HS-27A (cell line): ENCODE measurements around the gene BRD4.
A peak's percentile ranks its signal among the peaks of the same experiment; 100 is the strongest.

Experiments used
- DNase-seq: peaks from one replicate; pipeline ENCODE4 v3.0.0-alpha.2; 2012; ENCODE audit warnings: low read depth, missing footprints

BRD4 gene

DNA sequence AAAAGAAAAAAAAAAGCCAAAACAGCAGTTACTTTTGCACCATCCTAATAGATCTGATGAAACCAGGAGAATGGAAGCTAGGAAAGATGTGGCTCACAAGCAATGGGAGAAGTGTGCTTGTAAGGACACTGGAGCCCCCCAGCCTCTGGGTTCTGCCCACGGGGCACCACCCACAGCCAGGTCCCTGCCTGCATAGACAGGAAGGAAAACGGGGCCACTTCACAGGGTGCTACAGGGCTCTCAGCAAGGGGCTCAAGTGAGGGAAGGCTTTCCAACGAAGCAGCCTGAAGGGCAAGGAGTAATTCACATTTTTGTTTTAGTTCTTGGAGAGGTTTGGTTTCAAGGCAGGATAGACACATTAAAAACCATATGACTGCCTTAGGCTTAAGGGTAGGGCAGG lies 42.7 kb downstream of the BRD4 start:
- DNase-seq = no peak

DNA sequence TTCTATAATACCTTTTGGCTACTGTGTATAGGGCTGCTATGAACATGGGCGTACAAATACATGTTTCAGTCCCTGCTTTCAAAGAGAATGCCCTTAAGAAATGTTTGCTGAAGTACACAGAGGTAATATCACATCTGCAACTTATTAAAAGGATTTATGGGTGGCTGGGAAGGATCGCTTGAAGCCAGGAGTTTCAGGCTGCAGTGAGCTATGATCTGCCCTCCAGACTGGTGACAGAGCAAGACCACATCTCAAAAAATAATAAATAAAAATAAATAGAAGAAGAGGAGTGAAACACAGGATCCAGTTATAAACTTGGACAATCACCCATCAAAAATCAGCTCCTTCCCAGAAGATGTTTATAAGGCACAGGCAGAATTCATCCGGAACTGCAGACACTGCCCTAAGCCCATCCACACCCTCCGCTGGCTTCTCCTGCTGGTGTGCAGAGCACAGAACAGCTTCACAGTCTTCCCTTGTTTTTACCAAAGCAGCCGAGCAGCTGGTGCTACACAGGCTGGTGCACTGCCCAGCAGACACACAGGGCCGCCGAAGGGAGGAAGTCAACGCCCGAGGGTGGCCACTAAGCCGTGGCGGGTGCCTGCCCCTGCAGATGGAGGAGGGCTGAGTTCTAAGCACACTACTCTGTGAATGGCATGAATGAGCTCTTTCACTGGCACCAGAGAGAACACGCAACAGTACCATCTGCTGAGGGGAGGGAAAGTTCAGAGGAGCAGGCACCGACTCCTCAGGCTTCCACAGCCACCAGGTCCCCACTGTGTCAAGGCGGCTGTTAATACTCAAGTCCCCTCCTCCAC lies 44.0 kb downstream of the BRD4 start:
- DNase-seq = no peak

DNA sequence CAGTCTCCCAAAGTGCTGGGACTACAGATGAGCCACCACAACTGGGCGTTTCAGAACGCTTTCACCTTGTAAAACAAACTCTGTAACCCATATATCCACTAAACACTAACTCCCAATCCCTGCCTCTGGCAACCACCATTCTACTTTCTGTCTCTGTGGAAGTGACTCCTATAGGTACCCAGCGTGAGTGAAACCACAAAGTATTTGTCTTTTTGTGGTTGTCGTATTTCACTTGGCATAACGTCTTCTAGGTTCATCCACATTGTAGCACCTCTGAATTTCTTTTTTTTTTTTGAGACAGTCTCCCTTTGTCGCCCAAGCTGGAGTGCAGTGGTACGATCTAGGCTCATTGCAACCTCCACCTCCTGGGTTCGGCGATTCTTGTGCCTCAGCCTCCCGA lies 44.8 kb downstream of the BRD4 start:
- DNase-seq = no peak

DNA sequence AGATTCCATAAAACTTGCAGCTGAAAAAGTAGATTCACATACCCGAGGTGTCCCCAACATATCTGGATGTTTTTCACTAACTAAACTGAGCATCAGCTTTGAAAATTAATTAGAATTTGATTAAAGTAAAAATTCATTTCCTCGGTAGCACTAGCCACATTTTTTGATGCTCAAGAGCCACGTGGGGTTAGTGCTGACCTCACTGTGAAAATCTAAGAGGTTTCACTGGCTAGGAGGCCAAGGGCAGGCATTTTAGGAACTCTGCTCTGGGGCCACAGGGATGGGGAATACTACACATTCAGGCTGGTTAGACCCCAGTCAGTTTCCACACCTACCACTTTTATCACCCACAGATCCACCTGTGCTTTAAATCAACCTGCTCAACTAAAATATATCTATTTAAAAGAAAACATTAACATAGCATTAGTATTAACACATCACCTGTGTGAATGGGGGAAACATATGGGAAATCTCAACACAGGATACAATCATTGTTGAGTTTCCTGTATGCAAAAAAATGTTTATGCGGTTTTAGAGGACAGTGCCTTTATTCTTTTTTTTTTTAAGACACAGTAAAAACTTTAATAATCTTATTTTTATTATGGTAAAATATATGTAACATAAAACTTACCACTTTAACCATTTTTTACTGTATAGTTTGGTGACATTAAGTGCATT lies 45.5 kb downstream of the BRD4 start:
- no peak for DNase-seq

DNA sequence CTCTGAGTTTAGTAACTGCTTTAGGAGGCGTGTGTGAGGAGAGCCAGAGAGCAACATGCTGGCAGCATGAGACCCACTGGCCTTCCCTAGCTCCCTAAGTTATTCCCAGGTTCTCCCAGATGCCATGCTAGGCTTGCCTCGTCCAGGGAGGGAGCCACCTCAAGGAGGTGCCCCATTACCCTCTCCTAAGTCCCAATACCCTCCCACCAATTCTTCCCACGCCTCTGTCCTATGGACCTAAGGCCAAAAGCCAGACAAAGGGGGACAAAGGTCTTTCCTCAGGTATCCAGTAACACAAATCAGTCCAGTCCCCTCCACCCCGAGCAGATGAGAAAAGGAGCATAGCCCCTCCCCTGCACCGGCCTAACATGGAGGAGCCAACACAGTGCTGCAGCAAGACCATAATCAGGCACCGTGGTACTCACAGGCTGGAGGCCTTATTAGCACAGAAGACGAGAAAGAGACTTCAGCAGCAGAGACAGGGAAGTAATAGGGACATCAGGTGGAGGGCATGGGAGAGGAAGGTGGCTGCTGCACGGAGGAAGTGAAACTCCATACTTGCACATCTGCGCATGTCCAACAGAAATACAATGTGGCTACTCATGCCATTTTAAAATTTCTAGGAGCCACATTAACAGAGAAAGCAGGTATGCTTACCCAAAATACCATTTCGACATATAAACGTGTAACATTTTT lies 46.3 kb downstream of the BRD4 start:
- no peak for DNase-seq

DNA sequence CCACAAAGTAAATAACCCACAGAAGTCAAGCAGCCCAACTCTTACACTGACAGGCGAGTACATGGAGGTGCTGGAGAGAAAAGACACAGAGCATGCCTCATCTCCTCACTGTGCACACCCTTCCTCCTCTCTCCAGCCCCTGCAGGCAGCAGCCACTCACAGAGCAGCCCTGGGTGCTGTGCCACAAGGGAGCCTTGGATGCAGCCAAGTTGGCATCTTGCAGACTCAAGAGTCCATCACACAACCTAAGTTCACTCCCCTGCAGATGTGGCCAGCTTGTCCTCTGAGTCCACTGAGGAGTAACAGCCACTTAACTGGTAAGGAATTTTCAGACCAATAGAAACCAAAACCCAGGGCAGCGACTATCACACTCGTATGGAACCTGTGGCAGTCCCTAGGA lies 47.4 kb downstream of the BRD4 start:
- DNase-seq = no peak

DNA sequence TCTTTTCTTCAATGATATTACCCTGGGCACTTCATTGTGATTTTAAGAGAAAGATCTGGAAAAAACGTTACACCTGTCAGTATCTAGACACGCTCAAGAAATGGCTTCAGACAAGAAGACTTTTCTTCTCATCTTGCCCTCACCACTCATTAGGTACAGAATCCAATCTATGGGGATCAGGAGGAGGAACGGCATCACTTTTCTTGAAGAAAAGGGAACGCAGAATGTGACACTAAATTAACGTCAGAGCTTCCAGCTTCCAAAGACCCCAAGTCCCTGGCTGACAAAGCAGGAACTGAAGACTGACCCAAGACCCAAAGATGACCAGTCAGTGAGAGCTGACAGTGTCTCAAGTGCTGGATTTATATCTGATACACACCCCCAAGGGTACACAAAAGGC lies 48.2 kb downstream of the BRD4 start:
- DNase-seq = no peak

DNA sequence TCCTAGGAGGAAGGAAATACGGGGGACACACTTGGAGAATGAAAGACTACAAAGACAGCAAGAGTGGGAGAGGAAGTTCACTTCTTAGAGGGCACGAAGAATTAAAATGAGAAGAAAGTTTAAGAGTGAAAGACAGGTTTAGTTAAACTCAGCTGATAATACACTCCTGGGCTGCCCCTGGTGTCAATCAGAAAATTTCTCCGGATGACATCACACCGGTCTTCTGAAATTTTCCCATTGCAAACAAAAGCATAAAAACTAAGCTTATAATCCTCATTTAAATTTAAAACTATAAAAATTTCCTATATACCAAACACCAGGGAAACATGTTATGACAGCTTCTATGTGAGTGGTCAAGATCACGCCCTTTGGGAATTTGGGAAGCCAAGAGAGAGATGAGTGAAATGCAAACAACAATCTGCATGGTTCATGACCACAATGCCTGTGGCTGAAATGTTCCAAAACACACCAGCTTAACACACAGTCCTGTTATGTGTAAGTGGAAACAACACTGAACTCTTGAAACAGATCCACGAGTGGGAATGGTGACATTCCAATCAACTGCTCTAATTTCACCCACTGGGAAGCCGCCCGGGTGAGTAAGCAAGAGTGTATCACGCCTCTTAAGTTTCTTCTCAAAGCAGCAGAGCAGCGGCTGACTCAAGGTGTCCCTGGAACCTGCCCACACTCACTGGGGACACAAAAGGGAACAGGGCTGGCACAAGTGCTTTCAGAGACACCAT lies 49.0 kb downstream of the BRD4 start:
- DNase-seq = no peak

DNA sequence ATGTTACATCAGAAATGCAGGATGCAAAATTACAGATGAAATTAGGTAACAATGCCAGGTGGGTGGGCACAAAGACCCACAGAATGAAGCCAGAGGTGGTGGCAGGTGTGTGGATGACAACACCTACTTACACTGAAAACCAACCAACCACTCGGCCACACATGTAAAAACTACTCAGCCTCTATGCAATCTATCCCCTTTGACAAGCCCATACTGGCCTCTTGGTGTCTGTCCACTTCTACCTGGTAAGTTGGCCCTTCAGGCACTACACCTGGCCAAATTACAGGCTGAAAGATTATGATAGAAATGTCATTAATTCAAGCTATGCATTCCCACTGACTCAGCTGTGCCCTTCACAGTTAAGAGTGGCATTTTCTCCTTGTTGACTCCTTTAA lies 50.0 kb downstream of the BRD4 start:
- no peak for DNase-seq

DNA sequence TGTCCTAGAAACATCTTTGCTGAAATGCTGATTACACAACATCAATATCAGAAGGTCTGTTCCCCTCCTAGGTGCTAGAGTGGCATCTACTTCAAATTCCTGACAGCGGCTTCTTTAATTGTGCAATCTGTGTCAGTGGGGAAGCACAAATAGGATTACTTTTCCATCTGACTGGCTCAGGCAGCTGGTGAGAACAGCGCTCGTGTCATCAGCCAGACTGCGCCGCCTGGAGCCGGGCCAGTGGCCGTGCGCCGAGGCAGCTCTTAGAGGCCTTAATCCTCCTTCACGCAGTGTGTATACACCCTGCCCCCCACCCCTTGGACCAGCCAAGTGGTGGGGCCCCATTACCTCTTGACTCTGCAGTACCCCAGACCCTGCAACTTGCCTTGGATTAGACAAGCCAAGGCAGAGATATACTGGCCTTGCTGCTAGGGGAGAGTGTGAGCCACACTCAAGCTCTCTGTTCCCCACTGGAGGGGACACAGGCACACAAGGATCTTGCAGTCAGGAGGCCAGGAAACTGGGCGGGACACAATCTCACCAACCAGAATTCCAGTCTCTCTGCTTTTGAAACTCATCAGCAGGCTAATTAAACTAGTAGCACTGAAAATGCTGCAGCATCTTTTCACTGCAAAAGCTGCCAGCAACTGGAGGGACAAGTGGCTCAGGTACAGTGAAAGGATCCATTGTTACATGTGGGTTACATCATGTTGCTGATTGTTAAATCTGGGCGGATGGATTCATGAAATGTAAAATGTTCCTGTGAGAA lies 51.2 kb downstream of the BRD4 start:
- no peak for DNase-seq

DNA sequence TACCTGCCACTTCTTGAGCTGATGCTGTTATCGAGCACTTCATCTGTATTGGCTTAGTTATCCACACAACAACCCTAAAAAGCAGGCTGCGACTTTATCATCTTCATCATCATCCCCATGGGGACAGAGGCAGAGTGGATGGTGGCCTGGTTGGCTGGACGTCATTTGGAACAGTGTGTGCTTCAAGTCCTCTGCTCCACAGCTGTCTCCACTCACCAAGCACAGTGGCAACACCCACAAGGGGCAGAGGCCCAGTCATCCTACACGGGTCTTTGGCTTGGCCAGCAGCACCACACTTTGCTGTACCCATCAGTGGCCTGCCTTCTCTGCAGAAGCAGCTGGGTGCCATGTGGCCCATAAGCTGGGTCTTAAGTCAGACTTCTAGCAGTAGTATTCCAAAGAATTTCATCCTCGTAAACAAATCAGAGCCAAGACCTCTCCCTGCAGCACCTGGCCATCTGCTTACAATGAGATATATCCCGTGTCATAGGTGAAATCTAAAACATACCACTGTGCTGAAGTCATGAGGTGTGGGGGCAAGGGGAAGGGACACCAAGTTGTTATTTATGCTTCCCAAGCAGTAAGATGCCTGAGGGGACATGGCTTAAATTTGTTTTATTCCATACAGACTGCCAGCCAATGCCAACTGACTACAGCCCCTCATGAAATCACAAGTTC lies 52.2 kb downstream of the BRD4 start:
- DNase-seq = no peak

DNA sequence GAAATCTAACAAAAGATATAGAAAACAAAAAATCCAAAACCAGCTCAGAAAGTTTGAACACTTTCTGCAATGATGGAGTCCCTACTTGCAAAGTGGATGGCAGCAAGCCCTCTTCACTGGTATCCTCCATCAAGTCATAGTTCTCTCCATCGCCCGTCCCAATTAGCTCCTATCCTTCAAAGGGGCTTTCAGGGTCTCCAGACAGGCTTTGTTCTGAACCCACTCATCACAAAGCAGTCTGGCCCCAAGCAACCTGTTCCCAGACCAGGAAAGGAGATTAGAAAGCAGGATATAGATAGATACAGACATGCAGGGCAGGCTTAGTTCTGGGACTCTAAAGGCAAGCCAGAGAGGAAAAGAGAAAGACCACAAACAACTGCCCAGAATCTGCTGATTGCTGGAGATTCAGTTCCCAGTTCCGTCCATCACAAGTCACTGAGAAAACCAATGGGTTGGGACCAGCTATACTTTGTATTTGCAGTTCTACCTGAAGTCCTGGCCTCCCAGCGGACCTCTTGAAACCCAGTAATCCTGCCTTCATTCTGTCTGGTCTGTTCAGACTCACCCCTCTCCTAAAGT lies 52.9 kb downstream of the BRD4 start:
- DNase-seq = no peak

DNA sequence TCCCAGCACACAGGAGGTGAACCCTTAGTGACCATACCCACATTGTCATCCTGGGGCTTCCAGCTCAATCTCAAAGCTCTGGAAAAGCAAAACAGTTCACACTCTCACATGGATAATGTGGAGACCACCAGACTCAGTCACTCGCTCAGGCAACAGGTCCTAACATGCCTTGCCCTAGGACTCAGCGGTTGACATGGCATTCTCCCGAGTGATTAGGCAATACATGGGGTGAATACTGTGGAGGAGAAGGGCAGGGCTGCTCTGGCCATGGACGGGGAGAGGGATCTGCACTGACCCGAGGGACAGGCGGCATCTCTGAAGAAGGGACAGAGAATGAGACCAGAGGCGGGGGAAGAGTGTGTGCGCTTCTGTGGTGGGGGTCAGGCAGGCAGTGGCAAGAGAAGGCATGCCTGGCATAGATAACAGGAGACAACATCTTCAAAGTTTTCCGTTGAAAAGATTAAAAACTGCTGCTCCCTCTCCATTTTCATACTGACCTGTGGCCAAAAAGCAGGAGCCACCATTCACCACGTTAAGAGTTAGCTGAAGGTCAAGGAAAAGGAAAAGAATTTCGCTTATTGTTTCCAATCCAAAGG lies 55.6 kb downstream of the BRD4 start:
- DNase-seq = no peak

DNA sequence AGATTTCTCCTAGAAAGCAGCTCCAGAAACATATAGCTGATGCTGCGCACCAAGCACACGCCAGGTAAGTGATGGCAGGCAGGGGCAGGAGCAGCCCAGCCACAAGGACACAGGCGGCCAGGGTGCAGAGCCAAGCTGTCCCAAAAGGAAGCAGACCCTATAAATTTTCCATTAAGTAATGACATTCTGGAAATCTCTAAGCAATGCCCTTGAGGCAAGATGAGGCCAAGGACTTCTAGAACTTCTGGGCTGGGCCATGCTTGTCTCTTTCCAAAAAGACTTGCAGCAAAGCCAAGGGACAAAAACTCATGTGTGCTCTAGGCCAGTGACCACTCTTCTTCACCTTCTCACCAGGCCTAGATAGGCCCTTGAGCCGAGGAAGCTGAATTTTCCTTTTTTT lies 57.9 kb downstream of the BRD4 start:
- no peak for DNase-seq

DNA sequence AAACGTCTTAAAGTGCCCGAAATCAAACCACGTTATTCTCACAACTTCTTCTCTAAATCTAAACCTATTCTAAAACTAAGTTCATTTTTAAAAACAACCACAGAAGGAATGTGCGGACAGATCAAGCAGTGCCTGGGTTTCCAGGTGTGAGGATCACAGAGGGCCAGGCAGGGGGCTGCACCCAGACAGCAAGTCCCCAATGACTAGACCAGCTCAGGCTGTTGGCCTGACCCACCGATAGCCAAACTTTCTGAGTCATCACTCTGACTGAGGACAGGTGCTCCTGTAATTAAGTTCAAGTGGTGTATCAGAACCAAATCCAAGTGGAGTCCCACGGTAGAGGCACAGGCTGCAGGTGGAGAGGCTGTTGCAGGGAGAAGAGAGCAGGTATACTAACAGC lies 62.5 kb downstream of the BRD4 start:
- DNase-seq = no peak

DNA sequence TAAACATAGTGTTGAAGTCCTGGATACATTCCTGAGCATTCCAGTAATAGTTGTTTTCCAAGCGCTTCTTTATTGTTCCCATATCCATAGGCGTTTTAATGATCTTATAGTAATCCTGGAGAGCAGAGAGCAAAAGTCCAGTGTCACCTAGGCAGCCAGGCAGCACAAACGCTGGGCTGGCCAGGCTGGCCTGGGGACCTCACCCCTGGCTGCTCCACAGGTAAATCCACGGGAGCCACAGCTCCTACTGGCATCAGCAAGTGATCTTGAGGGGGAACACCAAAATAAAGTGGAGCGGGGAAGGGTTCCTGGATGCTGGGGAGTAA lies 63.4 kb downstream of the BRD4 start:
- no peak for DNase-seq

DNA sequence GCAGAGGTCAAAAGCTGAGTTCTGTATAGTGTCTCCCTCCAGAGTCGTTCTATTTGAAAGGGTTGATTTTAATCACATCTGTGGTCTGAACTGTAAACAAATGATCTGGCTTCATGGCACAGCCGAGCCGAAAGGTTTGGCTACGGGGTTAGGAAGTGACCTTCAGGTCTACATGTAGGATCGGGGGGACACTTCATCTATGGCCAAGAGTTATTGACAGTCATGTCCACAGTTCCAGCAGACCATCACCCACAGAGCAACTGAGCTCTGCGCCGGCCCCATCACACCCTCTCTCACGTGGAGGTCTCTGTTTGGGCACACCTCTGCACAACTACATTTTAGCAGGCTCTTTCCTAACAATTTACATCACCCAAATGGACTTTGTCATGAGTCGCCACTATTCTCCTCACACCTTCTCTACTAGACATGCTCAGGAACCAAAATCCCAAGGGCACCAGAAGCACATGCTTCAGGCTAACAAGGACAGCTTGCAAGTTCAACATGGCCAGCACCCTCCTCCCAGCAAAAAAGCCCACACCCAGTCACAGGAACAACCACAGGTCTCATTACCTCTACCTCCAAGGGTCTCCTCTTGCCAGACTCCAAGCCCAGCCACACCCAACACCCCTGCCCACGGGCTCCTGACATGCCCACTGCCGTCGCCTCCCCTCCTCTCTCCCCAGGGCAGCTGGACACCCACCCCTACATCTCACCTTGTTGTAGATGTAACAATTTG lies 64.0 kb downstream of the BRD4 start:
- no peak for DNase-seq

DNA sequence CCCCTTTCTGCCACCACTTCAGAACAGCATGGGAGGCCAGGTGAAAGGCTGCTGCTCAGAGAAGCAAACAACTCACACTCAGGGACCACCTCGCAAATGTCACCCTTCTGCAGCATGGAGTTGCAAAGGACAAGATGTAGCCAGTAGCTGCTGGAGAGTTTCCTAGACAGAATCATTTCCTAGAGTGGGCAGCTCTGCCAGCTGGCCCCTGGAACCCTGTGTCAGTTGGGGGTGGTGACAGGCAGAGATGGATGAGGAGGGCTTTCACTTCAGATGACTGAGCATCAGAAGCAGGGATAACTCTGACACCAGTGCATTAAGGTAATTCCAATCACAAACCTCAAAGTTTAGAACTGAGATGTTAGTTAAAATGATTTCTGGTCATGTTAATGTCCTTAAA lies 65.7 kb downstream of the BRD4 start:
- DNase-seq = no peak

DNA sequence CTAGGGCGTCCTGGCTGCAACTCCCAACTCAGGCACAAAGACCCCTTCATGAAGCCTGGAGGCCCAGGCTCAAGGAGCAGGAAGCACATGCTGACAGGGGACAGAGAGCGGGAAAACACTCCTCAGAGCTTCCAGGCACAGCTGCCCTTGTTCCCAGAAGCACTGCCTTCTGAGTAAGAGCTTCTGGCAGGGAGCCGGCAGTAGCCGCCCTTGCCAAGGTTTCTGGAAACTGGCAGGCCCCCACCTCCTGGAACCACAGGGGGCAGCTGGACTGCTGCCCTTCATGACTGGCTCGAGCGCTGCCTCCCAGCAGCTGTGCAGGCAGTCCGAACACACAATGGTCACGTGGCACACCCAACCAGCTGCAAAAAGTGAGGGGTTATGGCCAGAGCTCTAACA lies 66.5 kb downstream of the BRD4 start:
- peak; percentile 74 for DNase-seq
